Endodermal cell (in vitro differentiated cells): Measurements from ENCODE around the gene ENPP6. TPM values are rescaled to one million over a fixed set of nuclear protein-coding genes. Genes with fewer than 3 reads are reported as not detected.

Source experiments
- DNase-seq: peaks from one replicate; pipeline ENCODE4 v3.0.0-alpha.2; 2017
- H3K27ac ChIP-seq: 2 replicates; pipeline ENCODE4 v1.5.1; 2013; ENCODE audit warnings: mild to moderate bottlenecking, low read depth, low read length, moderate library complexity
- H3K27me3 ChIP-seq: 2 replicates; pipeline ENCODE4 v1.6.1; 2013; ENCODE audit warnings: mild to moderate bottlenecking, low read length, moderate library complexity; ENCODE audit not compliant: insufficient read depth, control insufficient read depth, poor library complexity, severe bottlenecking
- H3K36me3 ChIP-seq: 2 replicates; pipeline ENCODE4 v1.7.0; 2013; ENCODE audit warnings: mild to moderate bottlenecking, low read length, moderate library complexity; ENCODE audit not compliant: control insufficient read depth, insufficient read depth
- H3K4me1 ChIP-seq: one replicate; pipeline ENCODE4 v1.7.0; 2013; ENCODE audit warnings: low read length; ENCODE audit not compliant: control insufficient read depth, insufficient read depth
- H3K4me3 ChIP-seq: 2 replicates; pipeline ENCODE4 v1.5.1; 2013; ENCODE audit warnings: mild to moderate bottlenecking, low read length, moderate library complexity
- H3K9ac ChIP-seq: 2 replicates; pipeline ENCODE4 v1.6.1; 2013; ENCODE audit warnings: mild to moderate bottlenecking, low read length, moderate library complexity; ENCODE audit not compliant: poor library complexity, severe bottlenecking; ENCODE audit errors: extremely low read depth
- H3K9me3 ChIP-seq: 2 replicates; pipeline ENCODE4 v1.6.1; 2013; ENCODE audit warnings: mild to moderate bottlenecking, low read length, moderate library complexity; ENCODE audit not compliant: control insufficient read depth
- H3K27ac Mint-ChIP-seq: 2 replicates; pipeline ENCODE4 v1.8.0; 2020; ENCODE audit warnings: mixed read lengths
- H3K27me3 Mint-ChIP-seq: 2 replicates; pipeline ENCODE4 v1.8.0; 2021; ENCODE audit warnings: mild to moderate bottlenecking, mixed read lengths; ENCODE audit not compliant: insufficient read depth
- H3K36me3 Mint-ChIP-seq: 2 replicates; pipeline ENCODE4 v1.8.0; 2020; ENCODE audit warnings: low read depth, mixed read lengths
- H3K4me1 Mint-ChIP-seq: 2 replicates; pipeline ENCODE4 v1.8.0; 2020; ENCODE audit warnings: mixed read lengths
- H3K4me3 Mint-ChIP-seq: 2 replicates; pipeline ENCODE4 v1.8.0; 2020; ENCODE audit warnings: mild to moderate bottlenecking, moderate library complexity, mixed read lengths
- H3K9me3 Mint-ChIP-seq: 2 replicates; pipeline ENCODE4 v1.8.0; 2020; ENCODE audit warnings: mild to moderate bottlenecking, mixed read lengths
- WGBS, 2 experiments: methylation state at CpG; one replicate each; pipeline versions ENCODE4 v1.1.5 to v1.1.7; 2013; ENCODE audit warnings: missing lambda C conversion rate in 2 of 2, mixed read lengths in 1 of 2; ENCODE audit not compliant: insufficient coverage in 1 of 2, insufficient read length in 1 of 2; 5-methylcytosine and 5-hydroxymethylcytosine counted together
- total RNA-seq, 2 donors: library from RNA; stranded (reverse); fragmentation: NEBNext Ultra II Directional in 1 of 2; extraction: Animal tissue kit (Norgen Biotek cat#: 25700) in 1 of 2; gene quantifications; 2 replicates in 1 of 2; 3 replicates in 1 of 2; pipeline ENCODE4 v1.2.1, GENCODE V29; 2021
- TF ChIP-seq, protein P1 (sequence below): fragments of 200-600 bp; sonication (generic); conservative IDR thresholded peaks from 2 replicates; pipeline ENCODE4 v1.5.0; 2021; ENCODE audit warnings: antibody characterized with exemption, mild to moderate bottlenecking

ENPP6 gene
- total RNA-seq, 2 donors from 2014 or later = 0.07 TPM; not detected in 1

- Histone ChIP-seq H3K36me3 (no peaks in the 10 kb centered on the region), H3K27me3 (no peaks in the 10 kb centered on the region), H3K4me3 (no peak overlapping the region), H3K4me1 (no peaks in the 10 kb centered on the region), H3K27ac (no peak overlapping the region), H3K9ac (no peak overlapping the region), H3K9me3 (no peaks in the 10 kb centered on the region)
- peak; percentile 69 for DNase-seq
- Mint-ChIP-seq H3K27me3 (peaks cover 2% of the 10 kb centered on the region), H3K4me3 (no peak overlapping the region), H3K27ac (no peak overlapping the region), H3K9me3 (no peaks in the 10 kb centered on the region), H3K36me3 (no peaks in the 10 kb centered on the region), H3K4me1 (peaks cover 5% of the 10 kb centered on the region)
- TF ChIP-seq, protein P1, sequence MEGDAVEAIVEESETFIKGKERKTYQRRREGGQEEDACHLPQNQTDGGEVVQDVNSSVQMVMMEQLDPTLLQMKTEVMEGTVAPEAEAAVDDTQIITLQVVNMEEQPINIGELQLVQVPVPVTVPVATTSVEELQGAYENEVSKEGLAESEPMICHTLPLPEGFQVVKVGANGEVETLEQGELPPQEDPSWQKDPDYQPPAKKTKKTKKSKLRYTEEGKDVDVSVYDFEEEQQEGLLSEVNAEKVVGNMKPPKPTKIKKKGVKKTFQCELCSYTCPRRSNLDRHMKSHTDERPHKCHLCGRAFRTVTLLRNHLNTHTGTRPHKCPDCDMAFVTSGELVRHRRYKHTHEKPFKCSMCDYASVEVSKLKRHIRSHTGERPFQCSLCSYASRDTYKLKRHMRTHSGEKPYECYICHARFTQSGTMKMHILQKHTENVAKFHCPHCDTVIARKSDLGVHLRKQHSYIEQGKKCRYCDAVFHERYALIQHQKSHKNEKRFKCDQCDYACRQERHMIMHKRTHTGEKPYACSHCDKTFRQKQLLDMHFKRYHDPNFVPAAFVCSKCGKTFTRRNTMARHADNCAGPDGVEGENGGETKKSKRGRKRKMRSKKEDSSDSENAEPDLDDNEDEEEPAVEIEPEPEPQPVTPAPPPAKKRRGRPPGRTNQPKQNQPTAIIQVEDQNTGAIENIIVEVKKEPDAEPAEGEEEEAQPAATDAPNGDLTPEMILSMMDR = no peak
- 59 to 67% methylated on average over 9 to 16 of the region's 16 CpGs for WGBS, 2 experiments
These were observed 114.0 kb downstream of the ENPP6 start for GRCh38 chr4:184103527-184104264.

DNA sequence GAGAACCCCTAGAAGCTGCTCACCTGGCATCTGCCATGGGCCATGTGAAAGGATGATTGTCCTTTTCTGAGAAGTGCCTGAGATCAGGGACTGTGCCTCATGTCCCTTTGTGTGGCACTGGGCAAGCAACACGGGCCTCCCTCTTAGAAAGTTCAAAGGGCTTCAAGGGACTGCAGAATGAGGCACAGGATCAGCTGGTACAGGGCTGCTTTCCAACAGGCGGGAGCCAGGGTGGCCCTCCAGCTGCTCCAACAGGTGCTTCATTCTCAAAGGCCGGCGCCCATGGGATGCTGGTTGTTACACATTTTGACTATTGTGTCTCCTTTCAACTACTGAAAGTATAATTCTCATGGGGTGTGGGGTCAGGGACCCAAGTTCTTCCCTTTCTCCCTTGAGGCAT lies 114.7 kb downstream of the ENPP6 start:
- peaks cover 5% of the 10 kb centered on the region for H3K4me1 Mint-ChIP-seq

DNA sequence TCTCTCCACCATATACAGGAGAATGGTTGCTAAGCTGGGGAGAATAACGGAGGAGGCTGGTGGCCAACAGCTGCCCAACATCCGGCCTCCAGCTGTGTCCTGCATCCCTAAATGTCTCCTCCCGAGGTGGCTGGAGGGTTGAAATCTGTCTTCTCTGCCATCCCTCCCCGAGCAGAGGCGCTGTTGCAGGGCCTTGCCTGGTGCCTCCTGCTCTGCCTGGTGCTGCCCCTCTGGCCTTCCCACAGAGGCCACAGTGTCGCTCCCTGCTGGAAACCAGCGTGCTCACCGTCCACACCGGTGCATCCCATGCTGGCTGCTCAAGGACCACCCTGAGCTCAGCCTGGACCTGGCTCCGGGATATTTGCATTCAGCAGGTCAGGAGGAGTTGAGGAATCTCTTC lies 115.2 kb downstream of the ENPP6 start:
- Mint-ChIP-seq H3K9me3 (no peaks in the 10 kb centered on the region), H3K27me3 (peaks cover 4% of the 10 kb centered on the region), H3K4me1 (peaks cover 5% of the 10 kb centered on the region), H3K36me3 (no peaks in the 10 kb centered on the region), H3K27ac (no peak overlapping the region), H3K4me3 (no peak overlapping the region)
- no peaks in the 10 kb centered on the region for H3K4me1 ChIP-seq
- no peaks in the 10 kb centered on the region for H3K36me3 ChIP-seq
- H3K27ac ChIP-seq = no peak overlapping the region
- 88 to 95% methylated on average over 3 to 10 of the region's 10 CpGs for WGBS, 2 experiments
- H3K27me3 ChIP-seq = no peaks in the 10 kb centered on the region
- TF ChIP-seq, protein P1 = peak; percentile 45
- H3K9ac ChIP-seq = no peak overlapping the region
- no peaks in the 10 kb centered on the region for H3K9me3 ChIP-seq
- H3K4me3 ChIP-seq = no peak overlapping the region
- peak; percentile 62 for DNase-seq

More for the DNA sequence above, 114.7 kb downstream of the ENPP6 start:
- no peak for DNase-seq
- Histone ChIP-seq H3K9ac (no peak overlapping the region), H3K9me3 (no peaks in the 10 kb centered on the region), H3K4me1 (no peaks in the 10 kb centered on the region), H3K27ac (no peak overlapping the region), H3K36me3 (no peaks in the 10 kb centered on the region), H3K27me3 (no peaks in the 10 kb centered on the region), H3K4me3 (no peak overlapping the region)
- Mint-ChIP-seq H3K36me3 (no peaks in the 10 kb centered on the region), H3K9me3 (no peaks in the 10 kb centered on the region), H3K4me3 (no peak overlapping the region), H3K27me3 (peaks cover 2% of the 10 kb centered on the region), H3K27ac (no peak overlapping the region)
- WGBS, 2 experiments = 86 to 90% methylated on average over 2 to 4 of the region's 4 CpGs
- TF ChIP-seq, protein P1 = no peak
